WI38 (cell line): ENCODE data around the gene DAO.
"Not testable (repeated sequence)": the region's sequence is repeated elsewhere in the genome, so short reads cannot be mapped to it uniquely, and the experiment has no call there.

ENCODE experiments used
- H3K4me3 ChIP-seq: 2 replicates; pipeline ENCODE4 v1.5.1; 2011; ENCODE audit warnings: low read depth, mild to moderate bottlenecking, control low read depth, low read length
- TF ChIP-seq, protein P1 (sequence below): IDR thresholded peaks from 2 replicates; pipeline ENCODE4 v1.5.1; 2012; ENCODE audit warnings: low read depth, mild to moderate bottlenecking, control low read depth, low read length

Gene DAO

GRCh38 chr12:108856170-108856427 lies 23.8 kb upstream of the DAO start:
- peak overlapping the region; percentile 84 for H3K4me3 ChIP-seq

GRCh38 chr12:108856428-108857157 lies 23.3 kb upstream of the DAO start:
- TF ChIP-seq, protein P1, sequence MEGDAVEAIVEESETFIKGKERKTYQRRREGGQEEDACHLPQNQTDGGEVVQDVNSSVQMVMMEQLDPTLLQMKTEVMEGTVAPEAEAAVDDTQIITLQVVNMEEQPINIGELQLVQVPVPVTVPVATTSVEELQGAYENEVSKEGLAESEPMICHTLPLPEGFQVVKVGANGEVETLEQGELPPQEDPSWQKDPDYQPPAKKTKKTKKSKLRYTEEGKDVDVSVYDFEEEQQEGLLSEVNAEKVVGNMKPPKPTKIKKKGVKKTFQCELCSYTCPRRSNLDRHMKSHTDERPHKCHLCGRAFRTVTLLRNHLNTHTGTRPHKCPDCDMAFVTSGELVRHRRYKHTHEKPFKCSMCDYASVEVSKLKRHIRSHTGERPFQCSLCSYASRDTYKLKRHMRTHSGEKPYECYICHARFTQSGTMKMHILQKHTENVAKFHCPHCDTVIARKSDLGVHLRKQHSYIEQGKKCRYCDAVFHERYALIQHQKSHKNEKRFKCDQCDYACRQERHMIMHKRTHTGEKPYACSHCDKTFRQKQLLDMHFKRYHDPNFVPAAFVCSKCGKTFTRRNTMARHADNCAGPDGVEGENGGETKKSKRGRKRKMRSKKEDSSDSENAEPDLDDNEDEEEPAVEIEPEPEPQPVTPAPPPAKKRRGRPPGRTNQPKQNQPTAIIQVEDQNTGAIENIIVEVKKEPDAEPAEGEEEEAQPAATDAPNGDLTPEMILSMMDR = no peak

More at GRCh38 chr12:108856170-108856427, 23.8 kb upstream of the DAO start:
- TF ChIP-seq, protein P1 = no peak

DNA sequence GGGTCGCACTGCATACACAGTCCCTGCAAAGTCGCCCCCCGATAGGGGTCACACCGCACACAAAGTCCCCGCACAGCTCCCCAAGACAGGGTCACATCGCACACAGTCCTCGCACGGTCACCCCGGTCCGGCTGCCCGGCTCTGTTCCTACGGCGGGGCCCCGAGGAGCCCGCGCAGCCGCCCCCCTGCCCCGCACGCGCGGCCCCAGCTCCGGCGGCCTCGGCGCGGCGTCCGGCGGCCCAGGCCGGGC lies 22.8 kb upstream of the DAO start:
- peak overlapping the region; percentile 84 for H3K4me3 ChIP-seq
- TF ChIP-seq, protein P1 = no peak

More at GRCh38 chr12:108856428-108857157, 23.3 kb upstream of the DAO start:
- H3K4me3 ChIP-seq = peak overlapping the region; percentile 84

DNA sequence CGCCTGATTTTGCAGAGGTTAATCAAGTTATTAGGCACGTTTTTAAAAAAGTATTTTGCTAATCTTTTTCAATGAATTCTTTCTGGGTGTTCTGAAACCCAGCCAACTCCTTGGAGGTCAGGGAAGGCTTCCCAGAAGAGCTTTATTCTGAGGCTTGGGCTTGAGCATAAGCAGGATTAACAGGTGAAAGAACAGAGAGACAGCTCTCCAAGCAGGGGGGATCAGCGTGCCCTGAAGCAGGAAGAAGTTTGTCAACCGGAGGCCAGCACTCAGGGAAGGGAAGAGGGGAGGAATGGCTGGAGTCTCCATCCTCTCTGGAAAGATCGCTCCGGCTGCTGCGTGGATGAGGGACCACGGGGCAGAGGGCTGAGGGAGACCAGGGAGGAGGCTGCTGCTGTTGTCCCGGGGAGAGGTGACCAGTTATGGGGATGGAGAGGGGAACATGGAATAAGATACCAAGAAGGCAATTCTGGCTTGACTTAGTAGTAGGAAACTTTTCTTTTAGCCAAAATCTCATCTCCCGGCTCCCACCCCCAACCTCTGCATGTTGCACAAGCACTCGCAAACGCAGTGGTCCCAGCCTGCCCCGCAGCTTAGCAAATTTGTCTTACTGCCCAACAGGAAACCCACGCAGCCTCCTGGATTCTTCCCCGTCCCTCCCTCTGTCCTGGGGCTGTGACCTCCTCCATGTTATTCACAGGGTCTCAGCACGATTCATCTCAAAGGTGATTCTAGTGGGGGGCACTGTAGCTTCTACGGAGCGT lies 21.4 kb upstream of the DAO start:
- TF ChIP-seq, protein P1 = no peak
- H3K4me3 ChIP-seq = no peak overlapping the region; the same call in 1 of the 2 replicates

DNA sequence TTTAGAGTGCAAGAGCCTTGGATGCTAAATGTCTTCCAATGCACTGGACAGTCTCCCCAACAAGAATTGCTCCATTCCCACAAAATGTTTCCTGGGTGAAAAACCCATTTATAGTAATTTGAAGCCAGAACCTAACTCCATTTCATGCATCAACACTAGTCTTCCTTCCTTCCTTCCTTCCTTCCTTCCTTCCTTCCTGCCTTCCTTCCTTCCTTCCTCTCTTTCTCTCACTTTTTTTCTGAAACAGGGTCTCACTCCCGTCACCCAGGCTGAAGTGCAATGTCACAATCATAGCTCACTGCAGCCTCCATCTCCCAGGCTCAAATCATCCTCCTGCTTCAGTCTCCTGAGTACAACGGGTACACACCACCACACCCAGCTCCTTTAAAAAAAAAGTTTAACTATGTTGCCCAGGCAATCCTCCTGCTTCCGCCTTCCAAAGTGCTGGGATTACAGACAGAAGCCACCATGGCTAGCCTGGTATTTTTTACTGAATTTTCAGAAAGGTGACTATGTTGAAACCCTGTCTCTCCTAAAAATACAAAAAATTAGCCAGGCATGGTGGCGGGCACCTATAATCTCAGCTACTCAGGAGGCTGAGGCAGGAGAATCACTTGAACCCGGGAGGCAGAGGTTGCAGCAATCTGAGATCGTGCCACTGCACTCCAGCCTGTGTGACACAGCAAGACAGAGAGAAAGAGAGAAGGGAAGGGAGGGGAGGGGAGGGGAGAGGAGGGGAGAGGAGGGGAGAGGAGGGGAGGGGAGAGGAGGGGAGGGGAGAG lies 20.6 kb upstream of the DAO start:
- H3K4me3 ChIP-seq = not testable (repeated sequence)

GRCh38 chr12:108859923-108860291 lies 20.0 kb upstream of the DAO start:
- TF ChIP-seq, protein P1 = no peak
- no peak overlapping the region for H3K4me3 ChIP-seq

- H3K4me3 ChIP-seq = no peak overlapping the region
- TF ChIP-seq, protein P1 = no peak
These were observed 19.4 kb upstream of the DAO start for GRCh38 chr12:108860443-108860842.
